Stimulated activated CD4-positive, alpha-beta T cell treated with anti-CD3 and anti-CD28 coated beads, Interleukin-12 subunit alpha, Interleukin-12 subunit beta, amount 100 ng/mL, for 4 hours (primary cell): Measurements from ENCODE around the gene SRC.

Experiments used
- DNase-seq: peaks from one replicate; pipeline ENCODE4 v3.0.0-alpha.2; 2020

SRC gene

DNA sequence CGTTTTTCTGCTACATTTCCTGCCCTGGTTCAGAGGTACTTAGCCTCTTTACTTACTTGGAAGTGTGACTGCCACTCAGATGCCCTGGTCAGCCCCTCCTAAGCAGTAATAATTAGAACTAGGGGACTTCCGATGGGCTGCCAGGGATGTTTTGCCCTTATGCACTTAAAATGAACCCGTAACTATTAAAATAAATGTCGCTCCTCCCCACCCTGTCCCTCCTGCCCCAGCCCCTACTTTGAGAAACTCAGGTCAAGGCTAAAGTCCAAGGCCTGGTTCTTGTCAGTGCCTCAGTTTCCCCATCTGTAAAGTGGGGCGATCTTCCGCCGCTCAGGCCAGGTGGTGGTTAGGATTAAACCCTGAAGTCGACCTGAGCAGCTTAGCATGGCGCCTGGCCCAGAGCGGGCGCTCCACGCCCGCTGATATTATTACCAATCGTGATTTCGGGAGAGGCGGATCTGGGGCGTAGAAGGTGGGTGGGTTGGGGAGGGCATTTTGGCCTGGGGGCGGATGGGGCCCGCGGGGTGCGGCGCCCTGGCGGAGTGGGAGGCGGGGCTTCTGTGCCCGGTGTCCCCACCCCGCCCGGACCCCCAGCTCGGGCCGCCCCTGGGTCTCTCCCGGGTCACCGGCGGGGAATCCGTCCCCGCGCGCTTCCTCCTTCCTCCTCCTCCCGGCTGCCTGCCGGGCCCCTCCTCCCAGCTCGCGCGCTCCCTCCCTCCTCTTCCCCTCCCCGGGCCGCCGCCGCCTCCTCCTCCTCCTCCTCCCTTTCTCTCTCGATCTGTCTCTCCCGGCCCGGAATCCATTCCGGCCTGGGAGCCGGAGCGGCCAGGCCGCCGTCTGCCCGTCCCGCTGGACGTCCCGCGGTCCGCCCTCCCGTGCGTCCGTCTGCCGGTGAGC, at the start of gene SRC:
Gene SRC, plus strand, starts transcription at position 802 of the 897 bp plus-strand sequence. CDS start 38,014 bp downstream, outside the sequence.
- peak; percentile 56 for DNase-seq

DNA sequence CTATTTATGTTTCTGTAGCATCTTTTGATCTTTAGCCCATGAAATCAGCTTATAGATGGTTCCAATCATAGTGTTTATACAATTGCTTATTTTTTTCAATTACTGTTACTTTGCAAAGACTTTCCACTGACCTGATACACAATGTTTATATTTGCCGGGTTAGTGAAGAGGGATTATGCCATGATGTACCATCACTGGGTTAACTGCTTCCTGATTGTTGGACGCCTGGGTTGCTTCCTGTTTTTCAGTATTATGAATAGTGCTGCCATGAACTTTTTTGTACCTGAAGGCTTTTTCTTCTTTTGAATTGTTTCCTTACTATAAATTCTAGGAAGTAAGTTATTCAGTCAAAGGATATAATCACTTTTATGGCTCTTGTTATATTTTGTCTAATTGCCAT, 49.6 kb upstream of the SRC start:
- DNase-seq: no peak

DNA sequence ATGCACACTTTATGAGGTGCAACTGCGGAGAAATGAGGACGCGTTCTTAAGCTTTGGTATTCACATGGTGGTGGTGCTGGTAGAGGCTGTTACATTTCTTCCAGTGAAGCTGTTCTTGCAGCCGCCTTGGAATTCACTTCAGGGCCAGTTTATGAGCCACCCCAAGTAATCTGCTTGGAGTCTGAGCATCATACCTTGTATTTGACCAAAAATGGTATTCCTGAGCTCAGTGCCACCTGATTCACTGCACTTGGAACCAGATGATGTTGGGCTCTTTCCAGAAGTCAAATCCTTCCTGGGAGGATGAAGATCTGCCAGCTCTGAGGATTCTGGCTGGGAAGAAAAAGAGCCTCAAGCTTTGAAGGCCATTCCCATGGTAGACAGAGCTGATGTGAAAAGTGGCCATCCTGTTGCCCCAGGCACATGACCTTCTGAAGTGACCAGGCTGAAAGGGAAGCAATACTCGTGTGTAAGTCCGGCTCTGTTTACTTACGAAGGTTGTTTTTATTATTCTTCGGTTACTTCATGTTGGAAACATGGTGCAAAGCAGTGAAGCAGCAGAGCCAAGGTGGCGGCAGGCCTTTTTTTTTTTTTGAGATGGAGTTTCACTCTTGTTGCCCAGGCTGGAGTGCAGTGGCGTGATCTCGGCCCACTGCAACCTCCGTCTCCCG, 48.7 kb upstream of the SRC start:
- no peak for DNase-seq

DNA sequence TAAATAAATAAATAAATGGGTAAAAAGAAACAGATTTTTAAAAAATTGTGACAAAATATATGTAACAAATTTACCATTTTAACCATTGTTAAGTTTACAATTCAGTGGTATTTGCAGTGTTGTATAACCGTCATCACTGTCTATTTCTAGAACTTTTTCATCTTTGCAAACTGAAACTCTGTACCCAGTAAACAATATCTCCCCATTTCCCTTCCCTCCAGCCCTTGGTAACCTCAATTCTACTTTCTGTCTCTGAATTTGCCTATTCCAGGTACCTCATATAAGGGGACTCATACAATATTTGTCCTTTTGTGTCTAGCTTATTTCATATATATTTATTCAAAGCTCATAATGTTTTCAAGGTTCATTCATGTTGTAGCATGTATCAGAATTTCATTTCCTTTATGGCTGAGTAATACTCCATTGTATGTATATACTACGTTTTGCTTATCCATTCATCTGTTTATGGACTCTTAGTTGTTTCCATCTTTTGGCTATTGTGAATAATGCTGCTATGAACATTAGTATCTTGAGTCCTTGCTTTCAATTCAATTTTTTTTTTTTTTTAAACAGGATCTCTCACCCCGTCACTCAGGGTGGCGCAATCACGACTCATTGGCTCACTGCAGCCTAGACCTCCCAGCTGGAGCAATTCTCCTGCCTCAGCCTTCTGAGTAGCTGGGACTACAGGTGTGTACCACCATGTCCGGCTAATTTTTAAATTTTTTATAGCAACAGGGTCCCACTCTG, 47.6 kb upstream of the SRC start:
- DNase-seq: no peak

DNA sequence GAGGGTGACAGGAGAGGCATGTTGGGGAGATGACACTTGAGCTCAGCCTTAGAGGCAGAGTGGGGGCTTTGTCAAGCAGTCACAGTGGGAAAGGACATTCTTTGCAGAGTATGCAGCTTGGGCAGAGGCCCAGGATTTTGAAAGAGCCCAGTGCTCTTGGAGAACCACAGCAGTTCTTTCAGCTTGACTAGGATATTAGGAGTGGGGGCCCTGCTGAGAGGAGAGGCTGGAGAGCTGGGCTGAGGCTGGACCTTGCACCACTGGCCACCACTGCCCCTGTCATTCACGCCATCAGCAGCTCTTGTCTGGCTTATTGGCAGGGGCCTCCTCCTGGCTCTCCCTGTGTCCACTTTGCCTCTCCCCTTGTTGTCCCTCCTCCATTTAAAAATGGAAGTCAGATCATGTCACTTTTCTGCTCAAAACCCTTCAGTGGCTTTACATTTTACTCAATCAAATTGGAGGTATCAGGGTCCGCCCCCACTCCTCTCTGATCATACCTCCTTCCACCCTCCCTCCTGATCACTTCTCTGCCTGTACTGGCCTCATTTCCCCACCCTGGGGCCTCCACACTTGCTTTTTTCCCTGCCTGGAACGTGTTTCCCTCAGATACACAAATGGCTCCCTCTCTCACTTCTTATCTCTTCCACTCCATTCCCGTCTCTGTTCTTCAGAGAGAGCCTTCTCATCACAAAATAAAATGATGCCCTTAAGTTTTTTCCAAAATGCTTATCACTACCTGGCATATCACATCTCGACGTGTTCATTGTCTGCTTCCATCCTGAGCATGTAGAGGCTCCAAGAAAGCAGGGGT, 46.0 kb upstream of the SRC start:
- no peak for DNase-seq

DNA sequence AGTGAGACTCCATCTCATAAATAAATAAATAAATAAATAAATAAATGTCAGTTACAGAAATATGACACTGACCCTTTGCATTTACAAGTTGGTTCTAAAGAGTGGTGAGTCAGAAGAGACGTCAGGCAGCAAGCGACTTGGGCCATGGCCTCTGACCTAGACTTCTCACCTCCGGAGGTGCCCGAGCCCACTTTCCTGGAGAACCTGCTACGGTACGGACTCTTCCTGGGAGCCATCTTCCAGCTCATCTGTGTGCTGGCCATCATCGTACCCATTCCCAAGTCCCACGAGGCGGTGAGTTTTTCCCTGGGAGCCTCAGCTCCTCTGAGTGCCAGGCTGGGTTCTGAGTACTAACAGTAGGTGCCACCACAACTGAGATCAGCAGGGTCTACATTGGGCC, 44.8 kb upstream of the SRC start:
- DNase-seq: no peak

DNA sequence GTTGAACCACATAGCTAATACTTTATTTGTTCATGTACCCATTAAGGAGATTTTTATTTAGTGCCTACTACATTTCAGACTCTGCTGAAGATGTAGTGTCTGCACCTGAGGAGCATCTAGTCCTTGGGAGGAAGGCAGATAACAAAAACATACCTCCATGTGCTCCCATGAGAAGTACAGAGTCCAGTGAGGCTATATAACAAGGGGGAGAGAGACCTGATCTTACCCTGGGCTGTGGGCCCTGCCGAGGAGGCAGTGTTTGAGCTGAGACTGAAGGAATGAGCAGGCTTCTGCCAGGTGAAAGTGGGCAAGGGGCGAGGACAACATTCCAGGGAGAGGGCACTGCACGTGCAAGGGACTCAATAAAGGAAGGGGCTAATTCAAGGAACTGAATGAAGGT, 44.4 kb upstream of the SRC start:
- DNase-seq: no peak

DNA sequence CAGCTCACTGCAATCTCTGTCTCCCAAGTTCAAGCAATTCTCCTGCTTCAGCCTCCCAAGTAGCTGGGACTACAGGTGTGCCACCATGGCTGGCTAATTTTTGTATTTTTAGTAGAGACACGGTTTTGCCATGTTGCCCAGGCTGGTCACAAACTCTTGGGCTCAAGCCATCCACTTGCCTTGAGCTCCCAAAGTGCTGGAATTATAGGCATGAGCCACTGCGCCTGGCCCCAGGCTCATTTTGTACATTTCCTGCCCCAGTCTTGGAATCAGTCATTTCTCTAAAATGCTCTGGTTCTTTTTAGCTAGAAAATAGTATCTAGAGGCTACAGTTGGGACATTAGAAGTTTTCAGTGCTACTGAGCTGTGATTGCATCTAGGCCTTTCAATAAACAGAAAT, 43.0 kb upstream of the SRC start:
- no peak for DNase-seq

DNA sequence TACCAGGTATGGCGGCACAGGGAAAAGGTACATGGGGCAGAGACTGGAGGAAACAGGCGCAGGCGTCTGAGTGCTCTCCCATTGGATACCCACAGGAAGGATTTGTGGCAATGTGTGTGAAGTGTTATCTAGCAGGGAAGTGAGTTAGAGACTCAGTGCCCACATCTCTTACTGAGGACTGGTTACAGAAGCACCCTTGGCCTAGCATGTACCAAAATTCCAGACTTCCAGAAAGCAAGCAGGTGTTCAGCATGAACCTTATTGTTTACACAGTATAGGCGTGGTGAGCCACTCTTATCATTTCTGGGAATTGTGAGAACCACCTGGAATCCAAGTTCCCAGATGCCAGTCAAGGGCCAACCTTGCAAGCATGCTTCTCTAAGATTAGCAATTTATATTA, 42.3 kb upstream of the SRC start:
- DNase-seq: no peak

DNA sequence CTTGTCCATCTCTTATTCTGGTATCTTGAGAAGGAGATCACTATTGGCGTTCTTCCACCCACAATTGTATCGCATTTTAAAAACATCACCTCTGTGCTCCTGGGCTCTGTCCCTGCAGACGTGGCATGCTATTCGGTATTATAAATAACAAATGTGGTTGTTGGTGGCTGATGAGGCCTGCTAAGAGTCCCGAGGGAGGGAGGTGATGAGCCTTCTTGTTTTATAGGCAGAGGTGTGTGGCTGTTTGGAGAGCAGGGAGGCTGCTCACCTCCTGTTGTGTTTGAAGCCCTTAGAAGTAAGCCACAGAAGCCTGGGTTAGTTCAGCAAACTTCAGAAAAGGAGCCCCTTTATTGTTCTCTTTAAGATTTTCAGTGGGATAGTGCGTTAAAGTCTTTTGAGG, 40.9 kb upstream of the SRC start:
- no peak for DNase-seq

DNA sequence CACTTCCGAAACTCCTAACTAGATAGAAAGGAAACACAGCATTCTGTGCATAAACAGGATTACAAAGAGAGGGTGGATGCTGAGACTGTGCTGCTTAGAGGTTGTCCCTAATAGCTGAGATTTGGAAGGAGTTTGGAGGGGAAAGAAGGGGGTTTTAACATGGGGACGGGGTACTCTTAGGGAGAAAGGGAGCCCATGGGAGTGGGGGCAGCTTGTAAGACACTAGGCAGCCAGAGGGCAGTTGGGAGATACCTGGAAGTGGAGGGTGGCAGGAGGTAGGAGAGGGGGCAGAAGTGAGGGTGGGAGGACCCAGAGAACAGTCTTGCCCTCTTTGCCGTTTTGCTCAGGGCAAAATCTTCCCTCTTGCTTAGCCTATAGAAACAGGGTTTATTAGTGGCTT, 40.1 kb upstream of the SRC start:
- DNase-seq: no peak

DNA sequence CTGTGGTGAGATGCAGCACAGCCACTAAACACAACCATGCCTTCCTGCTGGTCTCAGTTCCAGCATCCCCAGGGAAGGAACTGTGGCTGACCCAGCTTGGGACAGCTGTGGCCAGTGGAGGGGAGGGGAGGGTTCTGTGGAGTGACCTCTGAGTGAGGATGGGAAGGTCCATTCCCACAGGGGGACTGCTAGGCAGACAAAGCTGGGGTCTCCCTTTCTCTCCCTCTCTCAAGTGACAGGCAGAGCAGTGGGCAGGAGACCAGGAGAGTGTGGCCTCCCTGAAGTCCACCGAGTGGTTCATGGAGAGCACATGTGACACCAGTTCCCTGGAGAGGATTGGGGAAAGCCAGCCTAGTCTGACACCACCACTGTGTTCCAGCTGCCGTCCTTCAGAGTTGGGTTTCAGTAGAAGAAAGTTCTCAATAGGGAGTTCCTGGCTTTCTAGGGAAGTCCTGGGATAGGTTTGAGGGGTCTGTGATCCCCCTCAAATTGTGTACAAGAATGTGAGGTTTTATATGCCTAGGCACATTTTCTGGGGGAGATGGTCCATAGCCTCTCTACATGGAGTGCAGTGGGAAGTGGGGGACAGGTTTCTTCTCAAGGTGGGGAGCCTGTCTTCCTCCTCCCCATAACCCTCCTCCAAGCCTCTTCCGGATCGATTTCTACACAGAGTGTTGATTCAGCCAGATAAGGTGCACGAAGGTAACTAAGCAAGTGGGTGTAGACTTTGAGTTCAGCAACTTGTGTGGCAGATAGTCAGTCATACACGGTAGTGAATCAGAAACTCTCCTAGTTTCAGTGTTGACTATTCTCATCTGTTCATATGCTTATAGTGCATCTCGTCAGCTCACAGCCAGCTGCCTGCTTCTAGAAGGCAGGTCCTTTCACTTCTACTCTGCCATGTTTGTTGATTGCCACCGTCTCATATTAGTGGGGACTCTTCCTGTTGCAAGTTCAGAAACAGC, 37.6 kb upstream of the SRC start:
- DNase-seq: no peak

DNA sequence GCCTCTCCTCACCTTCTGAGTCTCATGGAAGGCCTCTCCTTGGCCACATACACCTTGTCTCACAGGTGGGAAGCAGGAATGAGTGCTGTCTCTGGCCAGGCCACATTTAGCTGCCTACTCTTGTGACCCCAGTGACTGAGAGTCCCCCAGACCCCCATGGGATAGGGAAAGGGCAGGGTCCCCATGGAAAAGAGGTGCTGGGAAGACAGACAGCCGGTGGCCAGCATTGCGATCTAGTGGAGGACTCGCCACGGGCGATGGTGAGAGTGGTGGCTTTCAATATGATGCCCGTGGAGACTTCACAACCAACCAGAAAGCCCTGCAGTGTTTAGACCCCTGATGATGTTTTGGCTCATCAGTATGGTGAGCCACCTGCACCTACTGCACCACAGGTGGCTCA, 36.6 kb upstream of the SRC start:
- no peak for DNase-seq

DNA sequence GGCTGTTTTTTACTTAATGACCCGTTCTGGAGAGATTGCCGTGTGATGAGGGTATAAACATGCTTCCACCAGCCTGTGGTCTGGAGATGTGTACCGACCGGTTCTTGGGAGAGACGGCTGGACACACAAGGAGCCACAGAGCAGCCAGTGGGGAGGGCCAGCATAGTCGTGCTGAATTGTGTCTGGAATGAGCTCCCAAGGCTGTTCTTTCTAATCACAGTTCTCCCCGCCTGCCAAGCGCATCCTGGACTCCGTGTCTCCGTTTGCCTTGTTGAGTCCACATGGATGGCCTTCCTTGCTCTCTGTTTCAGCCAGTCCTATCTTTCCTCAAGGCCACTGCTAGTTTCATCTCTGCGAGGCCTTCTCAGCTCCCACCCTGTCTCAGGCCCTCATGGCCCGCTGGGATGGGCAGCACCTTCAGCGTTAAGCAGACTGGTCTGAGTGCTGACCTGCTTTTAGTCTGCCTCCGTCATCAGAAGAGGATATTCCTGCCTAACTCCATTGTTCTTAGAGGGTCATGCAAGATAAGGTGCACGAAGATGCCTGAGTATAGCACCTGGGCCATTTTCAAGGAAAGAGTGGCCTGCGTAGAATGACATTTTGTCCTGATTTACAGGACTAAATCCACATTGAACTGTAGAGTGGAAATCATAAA, 35.9 kb upstream of the SRC start:
- DNase-seq: no peak

DNA sequence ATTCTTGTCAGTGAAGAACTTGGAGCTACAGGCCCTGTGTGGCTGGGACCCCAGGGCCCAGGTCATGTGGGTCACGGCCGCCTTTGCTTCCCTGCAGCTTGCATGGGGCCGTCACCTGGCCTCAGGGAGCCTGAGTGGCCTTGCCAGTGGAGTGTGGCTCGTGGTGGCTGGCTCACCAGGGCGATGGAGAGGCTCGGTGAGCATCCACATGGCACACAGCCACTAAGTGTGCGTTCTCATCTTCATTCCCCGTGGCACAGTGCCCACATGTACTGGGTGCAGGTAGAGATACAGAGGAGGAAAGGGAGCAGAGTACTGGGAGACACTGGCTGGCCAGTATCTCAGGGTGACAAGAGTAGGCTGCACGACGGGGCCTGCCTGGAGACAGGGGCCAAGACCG, 35.0 kb upstream of the SRC start:
- no peak for DNase-seq

DNA sequence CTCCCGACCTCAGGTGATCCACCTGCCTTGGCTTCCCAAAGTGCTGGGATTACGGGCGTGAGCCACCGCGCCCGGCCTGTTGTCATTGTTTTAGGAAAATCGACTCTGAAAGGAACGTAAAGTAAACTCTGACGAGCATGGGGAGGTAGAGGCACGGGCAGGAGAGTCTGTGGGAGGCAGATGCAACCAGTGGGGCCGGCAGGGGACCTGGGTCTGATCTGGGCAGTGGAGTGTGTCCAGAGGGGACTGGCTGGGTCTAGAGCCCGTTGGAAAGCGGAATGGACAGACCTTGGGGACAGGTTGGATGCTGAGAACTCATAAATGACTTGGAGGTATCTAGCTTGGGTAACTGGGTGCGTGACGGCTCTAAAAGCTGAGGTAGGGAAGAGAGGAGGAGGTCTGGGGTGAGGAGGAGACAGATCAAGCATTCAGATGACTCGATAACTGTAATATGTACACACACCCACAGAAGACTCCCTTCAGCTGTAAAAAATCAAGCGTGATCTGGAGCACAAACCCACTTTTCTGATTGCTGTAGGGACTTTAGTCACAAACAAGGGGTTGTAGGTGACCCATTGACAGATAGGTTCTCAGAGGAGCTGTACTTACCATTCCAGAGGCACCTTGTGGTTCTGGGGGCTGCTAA, 34.1 kb upstream of the SRC start:
- no peak for DNase-seq

DNA sequence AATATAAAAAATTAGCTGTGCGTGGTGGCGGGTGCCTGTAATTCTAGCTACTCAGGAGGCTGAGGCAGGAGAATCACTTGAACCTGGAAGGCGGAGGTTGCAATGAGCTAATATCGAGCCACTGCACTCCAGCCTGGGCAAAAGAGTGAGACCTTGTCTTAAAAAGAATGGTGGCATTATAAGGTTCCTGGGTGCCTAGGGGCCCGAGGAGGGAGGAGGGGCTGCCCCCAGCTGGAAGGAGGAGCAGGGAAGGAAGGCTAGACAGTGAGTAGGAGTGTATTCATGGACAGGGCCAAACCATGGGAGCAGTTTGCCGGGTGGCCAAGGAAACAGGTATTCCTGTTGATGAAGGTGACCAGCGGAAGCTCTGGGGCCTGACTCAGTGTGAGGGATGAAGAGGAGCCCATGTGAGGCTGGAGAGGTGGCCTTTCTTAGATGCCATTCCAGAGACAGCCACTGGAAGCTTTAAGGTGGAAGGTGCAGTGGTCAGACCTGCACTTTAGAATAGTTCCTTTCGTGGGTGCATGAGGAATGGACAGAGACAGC, 32.3 kb upstream of the SRC start:
- no peak for DNase-seq

DNA sequence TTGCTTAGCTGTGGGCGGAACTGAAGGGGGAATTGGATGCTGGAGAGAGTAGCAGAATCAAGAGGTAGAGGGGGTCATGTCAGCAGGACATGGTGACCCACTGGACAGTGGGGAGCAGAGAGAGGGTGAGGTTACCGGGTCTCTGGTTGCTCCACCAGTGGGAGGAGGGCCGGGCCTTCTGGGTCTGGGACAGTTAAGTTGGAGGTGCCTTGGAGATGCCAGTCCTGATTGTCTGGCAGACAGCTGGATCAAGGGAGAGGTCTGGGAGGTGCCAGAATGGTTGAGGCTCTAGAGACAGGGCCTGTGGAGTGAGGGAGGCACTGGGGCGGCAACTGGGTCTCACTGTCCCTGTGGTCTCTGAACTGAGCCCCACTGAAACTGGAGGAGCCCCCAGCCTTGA, 31.8 kb upstream of the SRC start:
- DNase-seq: no peak

DNA sequence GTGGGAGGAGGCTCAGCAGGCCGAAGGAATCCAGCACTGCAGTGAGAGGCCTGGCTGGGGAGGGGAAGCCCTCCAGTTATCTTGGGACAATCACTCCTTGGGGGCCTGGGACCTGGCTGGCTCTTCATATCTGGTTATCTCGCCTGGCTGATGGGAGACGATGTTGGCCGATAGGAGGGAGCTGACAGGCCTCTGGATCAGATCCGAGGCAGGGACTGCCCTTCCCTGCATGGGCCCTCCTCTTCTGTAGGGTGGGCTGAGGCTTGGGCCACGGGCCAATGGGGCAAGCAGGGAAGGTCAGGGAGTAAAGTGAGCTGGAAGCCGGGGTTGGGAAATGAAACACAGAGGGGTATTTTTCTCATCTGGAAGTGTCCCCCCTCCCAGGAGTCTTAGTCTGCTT, 31.3 kb upstream of the SRC start:
- DNase-seq: no peak

DNA sequence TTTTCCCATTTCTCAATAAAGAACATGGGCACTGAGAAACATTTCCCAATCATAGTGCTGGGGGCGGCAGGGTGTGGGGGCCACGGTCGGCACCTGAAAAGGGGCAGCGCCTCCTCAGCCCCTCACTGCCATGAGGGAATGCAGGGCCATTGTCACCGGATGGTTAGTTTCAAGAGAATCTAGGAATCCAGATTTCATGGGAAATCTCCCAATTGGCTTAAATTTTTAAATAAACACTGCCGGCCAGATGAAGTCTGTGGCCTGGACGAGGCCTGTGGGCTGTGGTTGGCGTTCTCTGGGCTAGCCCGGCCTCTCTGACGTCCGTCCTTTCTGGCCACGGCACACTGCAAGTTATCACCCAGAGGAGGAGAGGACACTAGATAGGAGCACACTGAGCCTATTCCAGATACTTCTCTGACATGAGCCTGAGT, 30.9 kb upstream of the SRC start:
- DNase-seq: no peak
